H1 (cell line): ENCODE data around the gene STAG1. TPM values are rescaled to one million over a fixed set of nuclear protein-coding genes. Genes with fewer than 3 reads are reported as not detected.

Source experiments
- CEBPB ChIP-seq: IDR thresholded peaks from 2 replicates; pipeline ENCODE4 v1.6.1; 2012; ENCODE audit warnings: low read depth, low read length
- CTCF ChIP-seq, 3 experiments: IDR thresholded peaks; 1 replicate in 2 of 3; 2 replicates in 1 of 3; pipeline versions ENCODE4 v1.5.1 to v1.6.1; 2011; ENCODE audit warnings: low read length in 3 of 3, mild to moderate bottlenecking in 3 of 3, inconsistent platforms in 2 of 3, low read depth in 1 of 3, moderate library complexity in 1 of 3; ENCODE audit not compliant: insufficient read depth in 1 of 3; ENCODE audit errors: control extremely low read depth in 1 of 3
- EGR1 ChIP-seq: IDR thresholded peaks from 2 replicates; pipeline ENCODE4 v1.6.1; 2011; ENCODE audit warnings: low read depth, low read length, borderline replicate concordance
- GTF2F1 ChIP-seq: IDR thresholded peaks from 2 replicates; pipeline ENCODE4 v1.6.1; 2012; ENCODE audit warnings: low read depth, low read length, improper control_type of control experiment, borderline replicate concordance
- KDM5A ChIP-seq: fragments of 200-600 bp; IDR thresholded peaks from 2 replicates; pipeline ENCODE4 v1.7.1; 2012; ENCODE audit warnings: mild to moderate bottlenecking, low read length, inconsistent platforms, mixed read lengths
- POLR2AphosphoS5 ChIP-seq: IDR thresholded peaks from 2 replicates; pipeline ENCODE4 v1.6.1; 2011; ENCODE audit warnings: low read depth, low read length
- SUZ12 ChIP-seq: fragments of 200-600 bp; sonication (generic); IDR thresholded peaks from 2 replicates; pipeline ENCODE4 v1.6.1; 2012; ENCODE audit warnings: mild to moderate bottlenecking, inconsistent platforms, low read length, moderate library complexity, mixed read lengths
- USF2 ChIP-seq: IDR thresholded peaks from 2 replicates; pipeline ENCODE4 v1.6.1; 2011; ENCODE audit warnings: low read length, improper control_type of control experiment
- ZNF274 ChIP-seq: IDR thresholded peaks from 2 replicates; pipeline ENCODE4 v1.7.0; 2012; ENCODE audit warnings: low read length, borderline replicate concordance; ENCODE audit errors: extremely low read depth
- polyA plus RNA-seq, 7 experiments: library from polyadenylated mRNA; depleted of rRNA in 3 of 7; stranded (reverse) in 5 of 7; unstranded in 2 of 7; fragments of >200 nt in 5 of 7; fragments of 200-250 nt in 2 of 7; gene quantifications; 1 replicate in 5 of 7; 2 replicates in 1 of 7; 4 replicates in 1 of 7; pipeline versions ENCODE4 v1.2.1 to v1.2.3, GENCODE V29; 2011 to 2013; ENCODE audit warnings: missing spikeins in 2 of 7, mixed read lengths in 2 of 7
- total RNA-seq: library from RNA; stranded (reverse); fragmentation: NEBNext Ultra II Directional; extraction: Animal tissue kit (Norgen Biotek cat#: 25700); gene quantifications from 2 replicates; pipeline ENCODE4 v1.2.1, GENCODE V29; 2021

STAG1 gene
- total and polyA plus RNA-seq, 2 of the 8 experiments (the other 6 are each of a cell fraction or from before 2014, with no cell fraction given), result 4.6 to 23.4 TPM

GRCh38 chr3:136631424-136631823 lies 120.8 kb downstream of the STAG1 start (continued):
- TF ChIP-seq SUZ12 (no peak), ZNF274 (no peak), USF2 (no peak), KDM5A (no peak), GTF2F1 (no peak), CTCF (IDR thresholded peaks at IDR 0.05; ENCODE audit: control extremely low read depth in 1 of 3, insufficient read depth in 1 of 3, low read depth in 1 of 3, low read length in 3 of 3) (no peak), POLR2AphosphoS5 (no peak), EGR1 (no peak), CEBPB (no peak)
